CD4-positive, alpha-beta T cell treated with Interferon gamma for 1 hour (primary cell): ENCODE data around the gene DOK6.
"Not testable (repeated sequence)": the region's sequence is repeated elsewhere in the genome, so short reads cannot be mapped to it uniquely, and the experiment has no call there.

Experiments used
- DNase-seq: peaks from one replicate; pipeline ENCODE4 v3.0.0-alpha.2; 2020

The DOK6 gene

GRCh38 chr18:69834980-69835379, 434.3 kb downstream of the DOK6 start:
- not testable (repeated sequence) for DNase-seq

- DNase-seq = no peak
These were observed 437.3 kb downstream of the DOK6 start for GRCh38 chr18:69838003-69838402.

- DNase-seq = no peak
These were observed 438.1 kb downstream of the DOK6 start for GRCh38 chr18:69838620-69839411.

GRCh38 chr18:69839497-69839896, 438.8 kb downstream of the DOK6 start:
- no peak for DNase-seq

- no peak for DNase-seq
These were observed 439.3 kb downstream of the DOK6 start for GRCh38 chr18:69840001-69840400.

GRCh38 chr18:69840445-69840844, 439.8 kb downstream of the DOK6 start:
- DNase-seq = no peak

- DNase-seq = no peak
These were observed 440.4 kb downstream of the DOK6 start for GRCh38 chr18:69841117-69841516.

GRCh38 chr18:69843015-69843414, 442.3 kb downstream of the DOK6 start:
- no peak for DNase-seq

GRCh38 chr18:69844656-69845055, 444.0 kb downstream of the DOK6 start:
- no peak for DNase-seq

- DNase-seq = no peak
These were observed 445.2 kb downstream of the DOK6 start for GRCh38 chr18:69845593-69846506.

GRCh38 chr18:69853051-69853450, 452.4 kb downstream of the DOK6 start:
- DNase-seq = no peak

- no peak for DNase-seq
These were observed 453.8 kb downstream of the DOK6 start for GRCh38 chr18:69854455-69854854.

GRCh38 chr18:69858897-69859296, 458.2 kb downstream of the DOK6 start:
- DNase-seq = no peak

GRCh38 chr18:69864802-69865201, 464.1 kb downstream of the DOK6 start:
- not testable (repeated sequence) for DNase-seq

GRCh38 chr18:69865776-69866175, 465.1 kb downstream of the DOK6 start:
- no peak for DNase-seq

GRCh38 chr18:69866212-69866611, 465.5 kb downstream of the DOK6 start:
- no peak for DNase-seq

- DNase-seq = no peak
These were observed 470.0 kb downstream of the DOK6 start for GRCh38 chr18:69870736-69871135.

GRCh38 chr18:69871363-69871762, 470.7 kb downstream of the DOK6 start:
- no peak for DNase-seq

- no peak for DNase-seq
These were observed 472.0 kb downstream of the DOK6 start for GRCh38 chr18:69872661-69873060.

GRCh38 chr18:69874058-69874457, 473.4 kb downstream of the DOK6 start:
- no peak for DNase-seq

GRCh38 chr18:69876490-69876889, 475.8 kb downstream of the DOK6 start:
- DNase-seq = no peak

- DNase-seq = no peak
These were observed 477.7 kb downstream of the DOK6 start for GRCh38 chr18:69878213-69878933.

GRCh38 chr18:69879051-69879450, 478.4 kb downstream of the DOK6 start:
- not testable (repeated sequence) for DNase-seq
